Measurements from ENCODE around the gene HAUS8.

HAUS8 gene

DNA sequence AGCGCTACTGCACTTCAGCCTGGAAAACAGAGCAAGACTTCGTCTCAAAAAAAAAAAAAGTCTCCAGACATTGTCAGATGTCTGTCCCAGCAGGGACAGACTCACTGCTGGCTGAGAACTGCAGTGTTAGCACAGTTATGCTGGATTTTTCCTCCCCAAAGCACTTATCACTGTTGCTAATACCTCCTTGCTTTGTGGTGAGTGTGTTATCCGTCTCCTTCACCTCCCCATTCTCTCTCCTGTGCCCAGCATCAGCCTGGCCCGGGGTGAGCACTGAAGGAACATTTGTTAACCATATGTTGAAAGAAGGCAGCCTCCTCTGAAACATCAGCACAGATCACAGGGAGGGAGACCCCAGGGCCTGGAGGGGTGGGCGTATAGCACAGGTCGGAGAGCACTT is 11.6 kb upstream of the HAUS8 start:
- Histone ChIP-seq H4K20me1 (ENCODE audit: control insufficient read depth, insufficient read depth, low read depth, low read length) (peaks cover 24% of the 10 kb centered on the region), H3K36me3 (ENCODE audit: control insufficient read depth, low read length) (peaks cover 52% of the 10 kb centered on the region), H3K9me2 (replicated peaks; ENCODE audit: control insufficient read depth, low read length) (no peaks in the 10 kb centered on the region), H3K79me2 (ENCODE audit: control insufficient read depth, low read length) (peaks cover 100% of the 10 kb centered on the region), H3K27ac (ENCODE audit: low read depth, low read length) (no peak overlapping the region), H3K4me1 (ENCODE audit: control insufficient read depth, low read length) (peaks cover 34% of the 10 kb centered on the region), H3K4me3 (ENCODE audit: low read length) (no peak overlapping the region), H3K27me3 (ENCODE audit: control insufficient read depth, low read length) (no peaks in the 10 kb centered on the region), H3F3A (ENCODE audit: control insufficient read depth, insufficient read depth) (peaks cover 2% of the 10 kb centered on the region; the same call in 1 of the 2 replicates), H3K4me2 (ENCODE audit: low read length) (no peak overlapping the region), H3K9me3 (ENCODE audit: control insufficient read depth, insufficient read depth, low read length) (no peaks in the 10 kb centered on the region)
- no peak for TF ChIP-seq EZH2phosphoT487 (IDR thresholded peaks at IDR 0.05; ENCODE audit: borderline replicate concordance, low read length)
- TF ChIP-seq CTCF (IDR thresholded peaks at IDR 0.05; ENCODE audit: low read depth, low read length, poor library complexity, severe bottlenecking): no peak

DNA sequence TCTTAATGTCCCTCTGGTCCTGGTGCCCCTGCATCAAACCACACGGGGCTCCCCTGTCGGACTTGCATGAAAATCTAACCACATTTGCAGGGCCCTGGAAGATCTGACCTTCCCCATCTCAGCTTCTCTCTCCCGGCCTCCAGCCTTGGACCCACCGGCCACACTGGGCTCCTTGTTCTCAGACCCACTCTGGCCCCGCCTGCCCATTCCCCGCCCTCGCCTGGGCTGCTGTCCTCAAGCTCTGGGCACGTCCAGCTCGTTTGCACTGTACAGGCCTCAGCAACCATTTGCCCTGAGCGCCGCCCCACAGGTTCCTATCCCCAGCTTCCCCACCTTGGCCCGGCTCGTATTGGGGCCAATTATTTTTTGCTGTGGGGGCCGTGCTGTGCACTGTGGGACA is 10.9 kb upstream of the HAUS8 start:
- H3K9me3 ChIP-seq (ENCODE audit: control insufficient read depth, insufficient read depth, low read length): no peaks in the 10 kb centered on the region
- H3K9me2 ChIP-seq (replicated peaks; ENCODE audit: control insufficient read depth, low read length): no peaks in the 10 kb centered on the region
- H3K4me1 ChIP-seq (ENCODE audit: control insufficient read depth, low read length): peaks cover 34% of the 10 kb centered on the region
- H3K36me3 ChIP-seq (ENCODE audit: control insufficient read depth, low read length): peaks cover 51% of the 10 kb centered on the region
- H3K79me2 ChIP-seq (ENCODE audit: control insufficient read depth, low read length): peaks cover 100% of the 10 kb centered on the region
- peaks cover 5% of the 10 kb centered on the region; the same call in 1 of the 2 replicates for H3F3A ChIP-seq (ENCODE audit: control insufficient read depth, insufficient read depth)
- H3K27me3 ChIP-seq (ENCODE audit: control insufficient read depth, low read length): no peaks in the 10 kb centered on the region
- H3K4me3 ChIP-seq (ENCODE audit: low read length): no peak overlapping the region
- peaks cover 23% of the 10 kb centered on the region for H4K20me1 ChIP-seq (ENCODE audit: control insufficient read depth, insufficient read depth, low read depth, low read length)
- H3K27ac ChIP-seq (ENCODE audit: low read depth, low read length): no peak overlapping the region
- no peak for TF ChIP-seq EZH2phosphoT487 (IDR thresholded peaks at IDR 0.05; ENCODE audit: borderline replicate concordance, low read length)
- no peak for TF ChIP-seq CTCF (IDR thresholded peaks at IDR 0.05; ENCODE audit: low read depth, low read length, poor library complexity, severe bottlenecking)
- H3K4me2 ChIP-seq (ENCODE audit: low read length): no peak overlapping the region

DNA sequence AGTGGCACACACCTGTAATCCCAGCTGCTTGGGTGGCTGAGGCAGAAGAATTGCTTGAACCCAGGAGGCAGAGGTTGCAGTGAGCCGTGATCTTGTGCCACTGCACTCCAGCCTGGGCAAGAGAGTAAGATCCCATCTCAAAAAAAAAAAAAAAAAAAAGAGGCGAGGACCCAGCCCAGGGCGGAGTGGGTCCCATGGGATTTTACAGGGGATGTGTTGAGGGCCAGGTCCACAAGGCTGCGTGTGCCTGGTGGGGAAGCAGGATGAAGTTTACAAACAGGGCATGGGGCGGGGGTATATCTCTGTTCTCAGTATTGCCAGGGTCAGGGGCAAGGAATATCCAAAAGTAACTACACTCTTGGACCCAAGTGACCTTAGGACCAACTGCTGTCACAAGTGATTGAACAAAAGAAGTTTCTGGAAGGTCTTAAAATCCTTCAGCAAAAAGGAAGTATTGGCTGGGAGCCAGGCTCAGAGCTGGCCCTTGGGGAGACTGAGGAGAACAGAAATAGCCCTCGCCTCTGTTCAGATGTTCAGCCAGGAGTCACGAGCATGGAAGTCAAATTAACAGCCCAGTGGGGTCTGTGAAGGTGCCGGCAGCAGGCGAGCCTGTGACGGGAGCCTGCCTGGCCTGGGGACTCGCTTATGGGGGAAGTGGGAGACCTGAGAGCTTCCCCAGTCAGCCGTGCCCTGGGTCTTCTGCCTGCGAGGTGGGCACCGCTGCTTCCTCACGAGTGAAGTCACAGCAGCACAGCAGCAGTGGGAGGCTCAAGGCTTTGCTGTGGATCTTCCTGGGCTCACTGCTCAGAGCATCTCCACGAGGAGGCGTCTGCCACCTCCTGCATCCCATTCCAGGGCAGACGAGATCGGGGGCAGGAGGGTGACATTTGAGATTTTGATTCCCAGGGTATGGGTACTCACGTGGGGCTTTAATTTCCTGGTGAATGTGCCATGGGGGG is 6.7 kb upstream of the HAUS8 start:
- Histone ChIP-seq H3K27me3 (ENCODE audit: control insufficient read depth, low read length) (no peaks in the 10 kb centered on the region), H3K4me1 (ENCODE audit: control insufficient read depth, low read length) (peaks cover 61% of the 10 kb centered on the region), H3K27ac (ENCODE audit: low read depth, low read length) (peak overlapping the region; percentile 55), H4K20me1 (ENCODE audit: control insufficient read depth, insufficient read depth, low read depth, low read length) (peaks cover 24% of the 10 kb centered on the region), H3K79me2 (ENCODE audit: control insufficient read depth, low read length) (peaks cover 100% of the 10 kb centered on the region), H3K36me3 (ENCODE audit: control insufficient read depth, low read length) (peaks cover 59% of the 10 kb centered on the region), H3K9me3 (ENCODE audit: control insufficient read depth, insufficient read depth, low read length) (no peaks in the 10 kb centered on the region), H3K4me2 (ENCODE audit: low read length) (peak overlapping the region; percentile 72), H3K4me3 (ENCODE audit: low read length) (peak overlapping the region; percentile 49), H3F3A (ENCODE audit: control insufficient read depth, insufficient read depth) (peaks cover 6% of the 10 kb centered on the region; the same call in 1 of the 2 replicates), H3K9me2 (replicated peaks; ENCODE audit: control insufficient read depth, low read length) (no peaks in the 10 kb centered on the region)
- TF ChIP-seq CTCF (IDR thresholded peaks at IDR 0.05; ENCODE audit: low read depth, low read length, poor library complexity, severe bottlenecking): no peak
- TF ChIP-seq EZH2phosphoT487 (IDR thresholded peaks at IDR 0.05; ENCODE audit: borderline replicate concordance, low read length): no peak
